GM21723 (cell line): ENCODE measurements around the gene PSME2.

Experiments
- ATAC-seq: cut with Tn5 transposase; IDR thresholded peaks from one replicate; pipeline ENCODE4 v1.9.1; 2021; ENCODE audit warnings: mild to moderate bottlenecking, moderate library complexity; ENCODE audit not compliant: unreplicated experiment

The PSME2 gene

DNA sequence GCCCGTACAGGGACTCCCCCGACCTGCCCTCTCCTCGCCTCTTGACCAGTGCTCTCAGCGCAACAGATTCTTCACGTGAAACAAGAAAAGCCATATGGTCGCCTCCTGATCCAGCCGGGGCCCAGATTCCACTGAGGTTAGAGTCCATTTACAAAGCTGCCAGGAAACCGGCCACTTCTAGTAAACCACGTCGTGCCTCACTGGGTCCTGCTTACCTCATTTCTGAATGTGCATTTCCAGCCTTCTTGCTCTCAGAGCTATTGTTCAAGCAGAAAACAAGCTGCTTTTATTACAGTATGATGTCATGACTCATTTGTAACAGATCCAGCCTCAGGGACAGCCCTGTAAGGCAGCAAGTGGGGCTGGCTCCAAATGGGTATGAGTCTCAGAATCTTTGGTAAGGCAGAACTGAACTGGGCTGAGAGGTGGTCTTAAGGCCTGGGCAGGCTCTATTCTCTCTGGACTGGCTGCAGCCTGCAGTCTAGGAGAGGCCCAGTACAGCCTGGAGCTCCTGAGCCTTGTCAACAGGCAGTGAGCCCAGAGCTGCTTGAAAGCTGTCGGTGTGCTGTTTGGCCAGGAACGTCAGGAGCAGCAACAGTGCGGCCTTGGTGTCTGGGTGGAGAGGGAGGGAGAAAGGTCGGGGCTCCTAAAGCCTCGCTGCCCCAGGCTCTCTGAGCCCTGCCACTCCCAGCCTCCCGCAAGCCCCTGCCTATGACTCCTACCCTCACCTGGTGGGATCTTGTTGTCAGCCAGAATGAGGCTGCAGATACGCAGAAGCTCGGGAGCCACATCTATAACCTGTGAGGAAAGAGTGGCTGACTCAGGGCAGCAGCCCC is 33.8 kb upstream of the PSME2 start:
- no peak for ATAC-seq

DNA sequence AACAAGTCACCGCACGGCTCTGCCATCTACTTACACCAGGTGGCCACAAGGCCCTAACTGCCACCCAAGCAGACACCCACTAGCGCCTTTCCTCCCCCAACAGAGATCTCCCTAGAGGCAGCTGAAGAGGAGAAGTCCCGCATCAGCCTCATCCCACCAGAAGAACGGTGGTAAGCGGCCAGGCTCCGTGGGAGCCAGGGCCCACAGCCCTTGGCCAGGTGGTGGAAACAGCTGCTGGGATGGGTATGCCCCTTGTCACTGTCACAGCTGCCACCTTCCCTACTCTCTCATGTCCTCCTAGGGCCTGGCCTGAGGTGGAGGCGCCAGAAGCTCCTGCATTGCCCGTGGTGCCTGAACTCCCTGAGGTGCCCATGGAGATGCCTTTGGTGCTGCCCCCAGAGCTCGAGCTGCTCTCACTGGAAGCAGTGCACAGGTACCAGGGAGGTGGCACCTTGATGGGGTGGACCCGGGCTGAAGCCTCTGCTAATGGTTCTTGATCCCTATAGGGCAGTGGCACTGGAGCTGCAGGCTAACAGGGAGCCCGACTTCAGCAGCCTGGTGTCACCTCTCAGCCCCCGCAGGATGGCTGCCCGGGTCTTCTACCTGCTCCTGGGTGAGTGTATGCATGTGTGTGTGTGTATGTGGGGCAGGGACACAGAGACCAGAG is 33.0 kb upstream of the PSME2 start:
- no peak for ATAC-seq

DNA sequence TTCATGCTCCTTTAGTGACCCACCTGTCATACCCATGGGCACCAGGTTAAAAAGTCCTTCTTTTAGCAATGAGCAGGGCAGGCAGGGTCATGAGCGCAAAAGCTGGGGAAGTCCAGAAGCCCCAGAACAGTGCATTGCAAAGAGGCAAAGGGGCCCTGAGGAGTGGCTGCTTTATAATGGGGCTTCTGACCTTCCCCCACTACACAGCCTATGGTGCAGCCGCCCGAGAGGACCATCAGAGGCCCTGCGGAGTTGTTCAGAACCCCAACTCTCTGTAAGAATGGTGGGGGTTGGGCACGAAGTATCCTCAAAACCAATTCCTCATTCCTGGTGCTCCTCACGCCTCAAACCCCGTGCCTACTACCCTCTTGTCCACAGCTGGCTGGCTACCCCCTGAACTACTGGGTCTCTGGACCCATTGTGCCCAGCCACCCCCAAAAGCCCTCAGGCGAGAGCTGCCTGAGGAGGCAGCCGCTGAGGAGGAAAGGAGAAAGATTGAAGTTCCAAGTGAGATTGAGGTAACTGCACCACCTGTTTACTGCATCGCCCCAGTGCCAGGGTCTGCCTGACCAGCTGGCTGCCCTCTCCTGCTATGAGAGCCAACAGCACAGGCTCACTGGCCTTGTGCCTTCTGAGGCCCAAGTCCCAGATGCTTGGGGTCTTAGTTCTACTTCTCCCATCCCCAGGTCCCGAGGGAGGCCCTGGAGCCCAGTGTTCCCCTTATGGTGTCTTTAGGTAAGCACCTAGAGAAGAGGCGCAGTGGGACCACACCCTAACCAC is 32.2 kb upstream of the PSME2 start:
- no peak for ATAC-seq

DNA sequence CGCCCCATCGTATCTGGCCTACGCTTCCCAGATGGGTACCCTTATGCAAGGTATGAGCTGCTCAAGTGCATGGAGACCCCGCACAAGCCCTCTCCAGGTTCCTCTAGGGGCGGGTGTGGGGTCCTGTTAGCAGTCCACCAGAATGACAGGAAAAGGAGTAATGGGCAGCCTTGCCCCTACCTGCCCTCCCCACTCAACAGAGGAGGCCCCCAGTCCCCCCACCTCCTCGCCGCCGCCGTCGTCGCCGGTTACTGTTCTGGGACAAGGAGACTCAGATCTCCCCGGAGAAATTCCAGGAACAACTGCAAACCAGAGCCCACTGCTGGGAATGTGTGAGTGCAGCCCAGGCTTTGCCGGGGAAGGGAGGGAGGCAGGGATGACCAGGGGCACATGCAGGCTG is 31.5 kb upstream of the PSME2 start:
- ATAC-seq, result no peak

DNA sequence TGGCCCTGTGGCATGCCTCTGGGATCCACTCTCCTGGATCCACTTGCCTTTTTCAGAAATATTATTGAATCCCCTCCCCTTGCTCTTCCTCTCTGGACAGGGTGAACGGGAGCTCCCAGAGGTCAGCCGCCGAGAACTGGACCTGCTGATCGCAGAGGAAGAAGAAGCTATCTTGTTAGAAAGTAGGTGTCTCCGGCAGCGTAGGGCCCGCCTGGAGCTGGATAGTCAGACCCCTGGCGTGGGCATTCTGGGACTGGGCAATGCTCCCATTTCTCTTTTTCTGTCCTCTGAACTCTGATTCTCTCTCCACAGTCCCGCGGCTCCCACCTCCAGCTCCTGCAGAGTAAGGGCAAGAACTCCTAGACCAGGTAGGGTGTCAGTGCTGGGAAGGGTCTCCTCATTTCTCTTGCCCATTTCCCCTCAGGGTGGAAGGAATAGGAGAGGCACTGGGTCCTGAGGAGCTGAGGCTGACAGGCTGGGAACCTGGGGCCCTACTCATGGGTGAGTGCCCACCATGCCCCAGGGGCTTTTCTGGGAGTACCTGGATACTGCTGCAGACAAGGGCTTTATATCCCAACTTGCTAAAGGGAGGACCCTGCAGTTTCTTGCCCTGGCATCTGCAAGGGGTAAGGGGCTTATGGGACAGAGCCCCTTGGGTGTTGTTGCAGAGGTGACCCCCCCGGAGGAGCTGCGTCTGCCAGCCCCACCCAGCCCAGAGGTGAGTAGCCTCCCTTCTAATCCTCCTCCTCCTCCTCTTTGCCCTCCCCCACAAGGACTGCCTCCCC is 30.8 kb upstream of the PSME2 start:
- ATAC-seq, result no peak

DNA sequence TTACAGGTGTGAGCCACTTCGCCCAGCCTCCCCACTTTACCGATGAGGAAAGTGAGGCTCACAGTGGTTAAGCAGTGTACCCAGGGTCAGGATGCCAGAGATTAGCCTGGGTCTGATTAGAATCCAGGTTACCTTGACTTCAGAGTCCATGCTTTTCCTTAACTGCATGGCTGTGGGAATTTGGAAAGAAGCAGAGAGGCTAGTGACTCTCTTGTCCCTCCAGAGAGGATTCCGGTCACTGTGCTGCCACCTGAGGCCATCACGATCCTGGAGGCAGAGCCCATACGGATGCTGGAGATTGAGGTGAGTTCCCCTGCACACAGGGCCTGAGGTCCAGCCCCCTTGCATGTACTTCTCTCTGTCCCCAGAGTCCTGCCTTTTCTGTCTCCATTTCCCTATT is 30.2 kb upstream of the PSME2 start:
- ATAC-seq, result no peak

DNA sequence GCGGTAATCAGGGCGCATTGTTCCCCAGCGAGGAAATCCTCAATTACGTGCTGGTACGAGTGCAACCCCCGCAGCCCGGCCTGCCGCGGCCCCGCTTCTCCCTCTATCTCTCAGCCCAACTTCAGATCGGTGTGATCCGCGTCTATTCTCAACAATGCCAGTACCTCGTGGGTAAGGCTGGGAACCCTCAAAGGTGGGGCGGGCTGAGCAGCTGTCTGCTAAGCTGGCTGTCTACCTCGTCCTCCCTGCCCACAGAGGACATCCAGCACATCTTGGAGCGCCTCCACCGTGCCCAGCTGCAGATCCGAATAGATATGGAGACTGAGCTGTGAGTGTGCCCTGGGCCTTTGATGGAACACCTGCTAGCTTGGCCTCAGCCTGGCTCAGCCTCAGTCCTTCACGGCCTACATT is 26.5 kb upstream of the PSME2 start:
- no peak for ATAC-seq

DNA sequence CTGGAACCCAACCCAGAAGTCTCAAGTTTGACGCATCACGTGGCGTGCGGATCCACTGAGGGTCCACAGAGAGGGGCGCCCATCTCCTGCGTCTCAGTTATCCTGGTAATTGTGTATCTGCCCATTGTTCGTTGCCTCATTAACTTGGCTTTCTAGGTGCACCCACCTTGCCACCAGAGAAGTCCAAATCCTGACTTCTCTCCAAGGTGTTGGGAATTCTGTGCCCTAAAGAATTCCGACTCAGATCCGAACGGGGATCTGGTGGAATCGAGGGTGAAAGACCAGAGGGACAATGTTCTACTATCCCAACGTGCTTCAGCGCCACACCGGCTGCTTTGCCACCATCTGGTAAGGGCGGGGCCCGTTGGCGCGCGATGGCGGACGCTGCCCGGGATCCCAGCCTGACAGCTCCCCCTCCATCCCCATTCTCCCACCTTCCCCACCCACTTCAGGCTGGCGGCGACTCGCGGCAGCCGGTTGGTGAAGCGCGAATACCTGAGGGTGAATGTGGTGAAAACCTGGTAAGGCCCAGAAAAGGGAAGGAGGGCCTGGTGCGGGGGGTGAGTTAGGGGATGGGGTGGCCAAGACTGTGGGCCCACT is 26.0 kb upstream of the PSME2 start:
- ATAC-seq, result no peak

DNA sequence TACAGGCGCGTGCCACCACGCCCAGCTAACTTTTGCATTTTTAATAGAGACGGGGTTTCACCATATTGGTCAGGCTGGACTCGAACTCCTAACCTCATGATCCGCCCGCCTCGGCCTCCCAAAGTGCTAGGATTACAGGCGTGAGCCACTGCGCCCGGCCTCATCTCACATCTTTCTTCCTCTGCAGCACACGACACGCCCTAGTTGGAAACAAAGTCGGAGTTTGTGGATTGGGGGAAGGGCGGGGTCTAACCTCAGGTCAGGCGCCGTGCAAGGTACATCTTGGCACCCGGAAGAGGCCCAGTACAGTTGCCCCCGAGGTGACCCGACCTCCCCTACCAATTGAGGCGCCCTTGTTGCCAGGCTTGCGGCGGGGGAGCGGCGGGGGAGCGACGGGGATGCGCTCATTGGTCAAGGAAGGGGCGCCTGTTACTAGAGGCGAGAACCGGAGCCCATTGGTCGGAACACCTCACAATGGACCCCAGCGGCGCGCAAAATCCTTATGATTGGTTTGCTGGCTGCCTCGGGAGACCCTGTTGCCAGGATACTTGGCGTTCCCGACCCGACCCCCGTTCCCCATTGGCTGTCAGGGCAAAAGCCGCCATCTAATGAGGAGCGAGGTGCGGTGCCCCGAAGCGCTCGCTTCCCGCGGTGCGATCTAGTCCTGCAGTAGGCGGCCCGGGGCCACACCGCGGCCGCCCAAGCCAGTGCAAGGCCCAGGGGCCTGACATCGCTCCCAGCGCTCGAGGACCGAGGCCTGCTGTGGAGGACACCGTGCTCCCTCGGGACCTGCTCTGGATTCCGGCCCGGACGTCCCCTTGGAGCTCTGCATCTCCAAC is 25.2 kb upstream of the PSME2 start, which contains the start of gene REC8:
Gene REC8 (plus strand): TSS at position 659 of the 839 bp plus-strand sequence. CDS start 473 bp downstream, outside the sequence.
- peak; percentile 83 for ATAC-seq

DNA sequence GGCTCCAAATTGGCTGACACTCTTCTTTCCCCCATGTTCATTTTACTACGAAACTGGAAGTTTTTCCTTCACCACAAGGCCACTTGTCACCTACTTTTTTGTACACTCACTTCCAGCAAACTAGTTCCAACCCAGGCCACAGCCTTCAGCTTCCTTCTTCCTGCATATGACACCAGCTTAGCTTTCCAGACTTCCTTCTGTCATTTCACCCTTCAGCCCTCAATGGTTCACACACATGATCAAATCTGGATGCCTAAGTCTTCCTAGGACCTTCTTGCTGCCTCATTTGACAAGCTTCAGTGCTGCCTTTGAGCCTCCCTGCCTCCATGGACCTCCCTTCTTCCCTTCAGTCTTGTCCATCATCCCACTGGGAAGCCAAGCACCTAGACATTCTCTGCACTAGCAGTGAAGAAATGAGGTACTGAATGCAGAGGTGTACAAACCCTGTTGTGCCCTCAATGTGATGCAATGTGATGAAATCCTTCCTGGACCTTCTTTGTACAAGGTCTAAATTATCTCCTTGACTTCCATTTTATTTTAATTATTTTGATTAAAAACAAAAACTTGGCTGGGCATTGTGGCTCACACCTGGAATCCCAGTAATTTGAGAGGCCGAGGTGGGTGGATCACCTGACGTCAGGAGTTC is 21.2 kb upstream of the PSME2 start:
- ATAC-seq, result no peak

DNA sequence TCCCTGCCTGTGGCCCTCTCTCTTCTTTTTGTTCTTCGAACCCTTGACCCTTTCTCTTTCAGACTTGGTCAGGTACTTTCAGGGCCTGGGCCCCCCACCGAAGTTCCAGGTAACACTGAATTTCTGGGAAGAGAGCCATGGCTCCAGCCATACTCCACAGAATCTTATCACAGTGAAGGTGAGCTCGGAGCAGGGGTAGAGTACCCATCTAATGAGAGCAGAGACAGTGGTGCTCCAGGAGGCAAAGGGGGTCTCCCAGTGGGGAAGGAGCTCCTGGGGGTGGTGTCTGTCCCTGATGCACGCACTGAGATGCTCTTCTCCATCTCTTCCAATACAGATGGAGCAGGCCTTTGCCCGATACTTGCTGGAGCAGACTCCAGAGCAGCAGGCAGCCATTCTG is 19.4 kb upstream of the PSME2 start:
- no peak for ATAC-seq

DNA sequence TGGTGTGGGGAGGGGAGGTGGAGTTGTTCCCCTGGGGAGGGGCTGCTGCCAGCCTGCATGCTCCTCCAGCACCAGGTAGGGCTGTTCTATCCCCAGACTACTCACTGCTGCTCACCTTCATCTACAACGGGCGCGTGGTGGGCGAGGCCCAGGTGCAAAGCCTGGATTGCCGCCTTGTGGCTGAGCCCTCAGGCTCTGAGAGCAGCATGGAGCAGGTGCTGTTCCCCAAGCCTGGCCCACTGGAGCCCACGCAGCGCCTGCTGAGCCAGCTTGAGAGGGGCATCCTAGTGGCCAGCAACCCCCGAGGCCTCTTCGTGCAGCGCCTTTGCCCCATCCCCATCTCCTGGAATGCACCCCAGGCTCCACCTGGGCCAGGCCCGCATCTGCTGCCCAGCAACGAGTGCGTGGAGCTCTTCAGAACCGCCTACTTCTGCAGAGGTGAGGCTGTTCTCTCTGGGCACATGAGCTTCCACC is 18.1 kb upstream of the PSME2 start:
- ATAC-seq, result no peak

DNA sequence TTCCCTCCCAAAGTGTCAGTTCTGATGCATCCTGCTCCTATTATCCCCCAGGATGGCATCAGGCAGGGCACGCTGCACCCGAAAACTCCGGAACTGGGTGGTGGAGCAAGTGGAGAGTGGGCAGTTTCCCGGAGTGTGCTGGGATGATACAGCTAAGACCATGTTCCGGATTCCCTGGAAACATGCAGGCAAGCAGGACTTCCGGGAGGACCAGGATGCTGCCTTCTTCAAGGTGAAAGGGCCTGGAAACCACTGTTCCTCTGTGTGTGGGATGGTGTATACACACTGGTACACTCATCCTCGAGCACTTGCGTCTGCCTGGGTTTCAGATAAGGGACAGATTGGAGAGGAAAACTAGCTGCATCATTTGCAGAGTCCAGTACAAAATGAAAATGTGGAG is 15.7 kb upstream of the PSME2 start:
- ATAC-seq, result no peak

DNA sequence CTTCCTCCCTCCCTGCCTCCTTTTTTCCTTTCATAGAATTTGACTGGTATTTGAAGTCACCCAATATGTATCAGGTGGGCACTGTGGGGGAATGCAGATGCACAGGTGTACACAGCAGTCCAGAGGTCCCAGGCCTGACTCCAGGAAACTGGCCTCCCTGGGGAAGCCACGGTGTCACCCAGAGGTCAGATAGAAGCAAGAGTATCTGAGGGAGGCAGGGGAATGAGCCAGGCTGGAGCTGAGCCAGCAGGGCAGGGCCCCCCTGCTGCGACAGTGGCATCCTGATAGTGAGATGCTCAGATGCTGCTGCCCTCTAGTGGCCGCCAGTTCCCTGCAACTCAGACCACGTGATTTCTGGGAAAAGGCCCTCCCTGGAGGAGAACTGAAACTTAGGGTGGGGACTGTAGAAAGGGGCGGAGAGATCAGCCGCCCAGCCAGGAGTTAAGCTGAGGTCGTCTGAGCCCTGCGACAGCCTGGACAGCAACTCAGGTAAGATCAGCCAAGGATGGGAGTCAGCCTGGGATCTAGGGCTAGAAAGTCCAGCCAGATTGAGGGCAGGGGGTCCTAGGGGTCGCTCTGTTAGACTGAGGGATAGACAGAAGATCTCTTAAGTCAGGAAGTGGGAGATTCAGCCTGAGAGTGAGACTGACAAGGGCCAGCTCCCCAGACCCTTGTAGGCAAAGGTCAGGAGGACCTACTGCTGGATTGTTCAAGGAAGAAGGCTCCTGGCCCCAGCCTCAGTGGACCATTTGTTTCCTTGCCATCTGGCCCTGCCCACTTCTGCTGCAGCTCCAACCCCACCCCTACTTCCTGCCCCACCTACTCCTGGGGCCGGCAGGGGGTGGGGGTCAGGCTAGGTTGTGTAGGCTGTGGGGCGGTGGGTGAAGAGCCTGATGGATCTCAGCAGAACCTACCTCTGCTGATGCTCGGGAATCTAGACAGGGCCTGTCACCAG is 14.7 kb upstream of the PSME2 start, which contains the start of gene IRF9:
Gene IRF9 (plus strand): TSS at position 416 of the 955 bp plus-strand sequence. CDS start 880 bp downstream, outside the sequence.
- ATAC-seq, result peak; percentile 85

DNA sequence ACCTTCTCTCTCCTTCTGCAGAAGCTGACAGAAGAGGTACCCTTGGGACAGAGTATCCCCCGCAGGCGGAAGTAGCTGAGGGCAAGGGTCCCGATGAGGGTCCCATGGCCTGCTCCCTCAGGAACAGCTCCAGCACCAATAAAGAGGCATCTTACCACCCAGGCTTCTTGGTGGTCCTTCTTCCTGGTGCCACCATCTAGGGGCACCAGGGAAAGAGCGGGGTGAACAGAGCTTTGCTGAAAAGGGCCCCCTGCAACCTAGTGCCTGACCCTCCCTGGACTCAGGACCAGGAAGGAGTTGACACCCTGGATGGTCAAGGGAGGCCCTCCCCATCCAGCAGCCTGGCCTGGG is 14.1 kb upstream of the PSME2 start:
- ATAC-seq, result peak; percentile 2

DNA sequence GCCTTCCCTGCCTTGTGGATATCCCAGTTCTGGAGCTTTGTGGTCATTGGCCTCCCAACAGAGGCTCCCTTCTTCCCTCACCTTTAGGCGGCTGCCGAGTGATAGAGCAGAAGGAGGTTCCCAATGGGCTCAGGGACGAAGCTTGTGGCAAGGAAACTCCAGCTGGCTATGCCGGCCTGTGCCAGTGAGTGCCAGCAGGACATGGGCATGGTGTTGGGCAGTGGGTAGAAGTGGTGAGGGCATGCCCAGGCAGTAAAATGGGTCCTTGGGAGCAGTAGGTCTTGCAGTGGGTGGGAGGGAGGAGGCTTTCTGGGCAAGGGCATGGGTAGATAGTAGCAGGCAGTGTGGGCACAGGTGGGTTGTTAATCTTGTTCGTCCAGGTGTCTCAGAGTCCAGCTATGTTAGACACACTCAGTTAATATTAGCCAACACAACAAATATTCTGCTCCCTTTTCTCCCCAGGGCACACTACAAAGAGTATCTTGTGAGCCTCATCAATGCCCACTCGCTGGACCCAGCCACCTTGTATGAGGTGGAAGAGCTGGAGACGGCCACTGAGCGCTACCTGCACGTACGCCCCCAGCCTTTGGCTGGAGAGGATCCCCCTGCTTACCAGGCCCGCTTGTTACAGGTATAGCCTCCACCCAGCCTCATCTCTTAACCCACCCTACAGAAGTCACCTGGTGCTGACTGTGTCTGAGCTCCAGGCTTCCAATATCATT is 13.5 kb upstream of the PSME2 start:
- no peak for ATAC-seq

DNA sequence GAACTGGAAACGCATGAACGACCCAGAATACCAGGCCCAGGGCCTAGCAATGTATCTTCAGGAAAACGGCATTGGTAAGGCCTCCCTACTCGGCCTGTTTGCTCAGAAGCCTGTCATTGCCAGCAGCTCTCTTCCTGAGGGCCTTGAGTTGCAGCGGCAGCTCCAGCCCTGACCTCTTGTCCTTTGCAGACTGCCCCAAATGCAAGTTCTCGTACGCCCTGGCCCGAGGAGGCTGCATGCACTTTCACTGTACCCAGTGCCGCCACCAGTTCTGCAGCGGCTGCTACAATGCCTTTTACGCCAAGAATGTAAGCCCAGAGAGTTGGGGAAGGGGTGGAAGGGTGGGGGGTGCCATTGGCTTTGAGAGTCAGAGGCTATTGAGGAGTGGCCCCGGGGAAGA is 10.9 kb upstream of the PSME2 start:
- ATAC-seq, result no peak
